ENCODE results near the gene BMP8A.
"Not testable (repeated sequence)": the region's sequence is repeated elsewhere in the genome, so short reads cannot be mapped to it uniquely, and the experiment has no call there.

BMP8A gene

DNA sequence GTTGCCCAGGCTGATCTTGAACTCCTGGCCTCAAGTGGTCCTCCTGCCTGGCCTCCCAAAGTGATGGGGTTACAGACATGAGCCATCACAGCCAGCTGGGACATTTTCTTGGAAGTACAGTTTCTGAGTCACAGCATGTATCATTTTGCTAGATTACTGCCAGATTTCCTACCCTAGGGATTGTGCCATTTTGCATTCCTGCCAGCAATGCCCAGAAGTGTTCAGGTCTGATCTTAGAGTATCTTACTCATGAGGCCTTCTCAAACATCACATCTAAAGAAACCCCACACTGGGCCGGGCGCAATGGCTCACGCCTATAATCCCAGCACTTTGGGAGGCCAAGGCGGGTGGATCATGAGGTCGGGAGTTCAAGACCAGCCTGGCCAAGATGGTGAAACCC is 10.2 kb downstream of the BMP8A start:
- H3K27ac ChIP-seq, result no peak overlapping the region
- no peaks in the 10 kb centered on the region for H3K9me3 ChIP-seq (ENCODE audit: severe bottlenecking)
- no peaks in the 10 kb centered on the region for H3K36me3 ChIP-seq
- H3K4me3 ChIP-seq (ENCODE audit: low read depth, low read length), result no peak overlapping the region
- H3K27me3 ChIP-seq (ENCODE audit: insufficient read depth, low read depth, severe bottlenecking), result no peaks in the 10 kb centered on the region
- DNase-seq, result no peak
- TF ChIP-seq, protein P1, sequence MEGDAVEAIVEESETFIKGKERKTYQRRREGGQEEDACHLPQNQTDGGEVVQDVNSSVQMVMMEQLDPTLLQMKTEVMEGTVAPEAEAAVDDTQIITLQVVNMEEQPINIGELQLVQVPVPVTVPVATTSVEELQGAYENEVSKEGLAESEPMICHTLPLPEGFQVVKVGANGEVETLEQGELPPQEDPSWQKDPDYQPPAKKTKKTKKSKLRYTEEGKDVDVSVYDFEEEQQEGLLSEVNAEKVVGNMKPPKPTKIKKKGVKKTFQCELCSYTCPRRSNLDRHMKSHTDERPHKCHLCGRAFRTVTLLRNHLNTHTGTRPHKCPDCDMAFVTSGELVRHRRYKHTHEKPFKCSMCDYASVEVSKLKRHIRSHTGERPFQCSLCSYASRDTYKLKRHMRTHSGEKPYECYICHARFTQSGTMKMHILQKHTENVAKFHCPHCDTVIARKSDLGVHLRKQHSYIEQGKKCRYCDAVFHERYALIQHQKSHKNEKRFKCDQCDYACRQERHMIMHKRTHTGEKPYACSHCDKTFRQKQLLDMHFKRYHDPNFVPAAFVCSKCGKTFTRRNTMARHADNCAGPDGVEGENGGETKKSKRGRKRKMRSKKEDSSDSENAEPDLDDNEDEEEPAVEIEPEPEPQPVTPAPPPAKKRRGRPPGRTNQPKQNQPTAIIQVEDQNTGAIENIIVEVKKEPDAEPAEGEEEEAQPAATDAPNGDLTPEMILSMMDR (IDR thresholded peaks at IDR 0.05; ENCODE audit: low read depth, low read length), result no peak

DNA sequence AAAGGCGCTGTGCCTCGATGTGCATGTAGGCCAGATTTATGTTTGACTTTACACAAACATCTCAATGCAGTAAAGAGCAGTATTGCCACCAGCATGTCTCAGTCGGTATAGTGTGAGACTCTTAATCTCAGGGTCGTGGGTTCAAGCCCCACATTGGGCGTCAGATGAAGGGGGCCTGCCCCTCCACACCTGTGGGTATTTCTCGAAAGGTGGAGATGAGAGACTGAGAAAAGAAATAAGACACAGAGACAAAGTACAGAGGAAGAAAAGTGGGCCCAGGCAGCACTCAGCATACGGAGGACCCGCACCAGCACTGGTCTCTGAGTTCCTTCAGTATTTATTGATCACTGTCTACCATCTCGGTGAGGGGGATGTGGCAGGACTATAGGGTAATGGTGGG is 13.0 kb downstream of the BMP8A start:
- not testable (repeated sequence) for H3K9me3 ChIP-seq (ENCODE audit: severe bottlenecking); H3K27ac ChIP-seq; DNase-seq; H3K36me3 ChIP-seq; H3K4me3 ChIP-seq (ENCODE audit: low read depth, low read length); H3K27me3 ChIP-seq (ENCODE audit: insufficient read depth, low read depth, severe bottlenecking)

DNA sequence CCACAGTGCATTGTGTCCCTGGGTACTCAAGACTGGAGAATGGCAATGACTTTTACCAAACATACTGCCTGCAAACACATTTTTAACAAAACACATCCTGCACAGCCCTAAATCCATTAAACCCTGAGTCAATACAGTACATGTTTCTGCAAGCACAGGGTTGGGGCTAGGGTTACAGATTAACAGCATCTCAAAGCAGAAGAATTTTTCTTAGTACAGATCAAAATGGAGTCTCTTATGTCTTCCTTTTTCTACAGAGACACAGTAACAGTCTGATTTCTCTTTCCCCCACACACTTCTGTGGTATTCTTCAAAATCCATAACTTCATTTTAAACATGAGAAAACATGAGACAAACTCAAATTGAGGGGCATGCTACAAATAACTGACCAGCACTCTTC is 13.9 kb downstream of the BMP8A start:
- H3K4me3 ChIP-seq (ENCODE audit: low read depth, low read length), result no peak overlapping the region
- H3K36me3 ChIP-seq, result no peaks in the 10 kb centered on the region
- DNase-seq, result no peak
- no peak overlapping the region for H3K27ac ChIP-seq
- no peaks in the 10 kb centered on the region for H3K27me3 ChIP-seq (ENCODE audit: insufficient read depth, low read depth, severe bottlenecking)
- TF ChIP-seq, protein P1 (IDR thresholded peaks at IDR 0.05; ENCODE audit: low read depth, low read length), result no peak
- no peaks in the 10 kb centered on the region for H3K9me3 ChIP-seq (ENCODE audit: severe bottlenecking)

DNA sequence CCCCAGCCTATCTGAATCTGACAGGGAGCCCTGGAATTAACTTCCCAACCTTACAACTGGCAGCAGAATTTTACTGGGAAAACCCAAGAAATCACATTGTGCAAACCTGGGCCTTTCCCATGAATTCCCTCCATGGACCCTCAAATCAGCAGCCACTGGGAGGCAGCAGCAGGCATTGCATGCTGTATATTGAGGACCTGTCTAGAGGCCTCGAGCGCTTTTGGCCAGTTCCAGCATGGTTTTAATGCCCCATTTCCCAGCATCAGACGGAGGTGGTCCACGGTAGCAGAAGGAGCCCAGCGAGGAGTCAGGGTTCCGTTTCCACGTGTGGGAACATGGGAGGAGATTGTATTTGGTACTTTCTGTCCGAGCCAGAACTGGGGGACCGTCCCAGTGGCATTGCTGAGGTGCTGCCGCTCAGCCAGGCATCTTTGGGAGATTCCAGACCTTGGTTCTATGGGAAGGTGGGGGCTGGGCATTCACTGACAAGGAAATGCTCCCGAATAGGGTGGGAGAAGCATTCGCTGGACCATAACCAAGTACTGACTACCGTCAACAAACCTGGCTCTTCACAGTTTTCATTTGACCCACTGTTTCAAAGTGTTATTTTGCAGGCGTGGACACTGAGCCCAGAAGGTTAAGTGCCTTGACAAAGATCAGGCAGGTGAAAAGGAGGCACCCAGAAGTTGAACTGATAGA is 15.9 kb downstream of the BMP8A start:
- Histone ChIP-seq H3K27me3 (ENCODE audit: insufficient read depth, low read depth, severe bottlenecking) (no peaks in the 10 kb centered on the region), H3K4me3 (ENCODE audit: low read depth, low read length) (no peak overlapping the region), H3K27ac (no peak overlapping the region), H3K9me3 (ENCODE audit: severe bottlenecking) (no peaks in the 10 kb centered on the region), H3K36me3 (no peaks in the 10 kb centered on the region)
- peak; percentile 55 for DNase-seq
- TF ChIP-seq, protein P1 (IDR thresholded peaks at IDR 0.05; ENCODE audit: low read depth, low read length), result peak; percentile 57; the same call in 1 of the 2 replicates

DNA sequence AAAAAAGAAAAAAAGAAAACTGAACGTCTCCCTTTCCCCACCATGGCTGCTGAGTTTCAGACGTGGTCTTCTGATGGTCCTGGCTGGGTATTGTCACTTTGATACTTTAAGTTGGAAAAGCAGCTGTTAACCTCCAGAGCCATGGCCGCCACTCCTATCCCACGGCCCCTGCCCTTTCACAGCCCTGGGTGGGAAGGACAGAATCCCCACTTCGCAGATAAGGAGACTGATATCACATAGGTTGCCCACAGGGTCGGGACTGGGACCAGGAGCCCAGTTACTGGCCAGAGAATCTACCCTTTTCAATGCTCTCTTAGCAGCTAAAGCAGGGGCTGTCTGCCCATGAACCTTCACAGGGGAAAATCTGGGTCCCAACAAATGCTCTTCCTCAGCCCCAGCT is 16.8 kb downstream of the BMP8A start:
- no peaks in the 10 kb centered on the region for H3K27me3 ChIP-seq (ENCODE audit: insufficient read depth, low read depth, severe bottlenecking)
- no peak overlapping the region for H3K27ac ChIP-seq
- H3K4me3 ChIP-seq (ENCODE audit: low read depth, low read length), result no peak overlapping the region
- H3K9me3 ChIP-seq (ENCODE audit: severe bottlenecking), result no peaks in the 10 kb centered on the region
- H3K36me3 ChIP-seq, result no peaks in the 10 kb centered on the region
- no peak for DNase-seq
- TF ChIP-seq, protein P1 (IDR thresholded peaks at IDR 0.05; ENCODE audit: low read depth, low read length), result no peak

DNA sequence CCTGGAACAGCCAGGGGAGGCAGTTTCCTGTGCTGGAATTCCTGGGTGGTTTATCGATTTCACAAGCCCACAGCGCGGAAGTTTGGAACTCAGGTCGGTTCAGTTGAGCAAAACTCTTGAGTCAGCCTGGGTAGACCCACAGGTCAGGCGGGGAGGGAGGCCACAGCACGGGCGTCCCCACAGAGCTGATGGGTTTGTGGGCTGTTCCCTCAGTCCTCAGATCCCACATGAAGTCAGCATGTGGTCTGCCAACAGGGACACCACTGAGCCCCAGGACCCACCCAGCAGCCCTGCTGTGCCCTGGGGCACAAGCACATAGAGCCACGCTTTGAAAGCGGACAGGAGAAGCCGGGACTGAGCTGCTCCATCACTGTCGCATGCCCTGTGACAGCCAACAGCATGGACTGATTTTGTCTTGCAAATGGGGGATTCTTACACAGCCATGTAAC is 17.4 kb downstream of the BMP8A start:
- Histone ChIP-seq H3K36me3 (no peaks in the 10 kb centered on the region), H3K27me3 (ENCODE audit: insufficient read depth, low read depth, severe bottlenecking) (no peaks in the 10 kb centered on the region), H3K9me3 (ENCODE audit: severe bottlenecking) (no peaks in the 10 kb centered on the region), H3K27ac (no peak overlapping the region), H3K4me3 (ENCODE audit: low read depth, low read length) (no peak overlapping the region)
- TF ChIP-seq, protein P1 (IDR thresholded peaks at IDR 0.05; ENCODE audit: low read depth, low read length), result no peak
- no peak for DNase-seq

All from WERI-Rb-1 (cell line).